RWPE2 (cell line): ENCODE measurements around the gene MARCHF4.
A peak's percentile ranks its signal among the peaks of the same experiment; 100 is the strongest.

ENCODE experiments used
- ATAC-seq: fragments of 200-7000 bp; cut with Tn5 transposase; 3 replicates; pipeline ENCODE4 v1.9.1; 2021; ENCODE audit warnings: low read depth
- DNase-seq: peaks from one replicate; pipeline ENCODE4 v3.0.0-alpha.2; 2020; ENCODE audit warnings: low spot score
- H3K27ac ChIP-seq: fragments of 450-650 bp; 2 replicates; pipeline ENCODE4 v1.5.1; 2017; ENCODE audit warnings: mild to moderate bottlenecking; ENCODE audit not compliant: poor library complexity, severe bottlenecking
- H3K27me3 ChIP-seq: fragments of 250-450 bp; sonication (Bioruptor Pico); 2 replicates; pipeline ENCODE4 v1.5.1; 2021; ENCODE audit warnings: mild to moderate bottlenecking, moderate library complexity; ENCODE audit not compliant: insufficient read depth, poor library complexity, severe bottlenecking
- H3K36me3 ChIP-seq: fragments of 250-450 bp; sonication (Bioruptor Pico); 2 replicates; pipeline ENCODE4 v1.5.1; 2020; ENCODE audit warnings: low read depth, mild to moderate bottlenecking, moderate library complexity
- H3K4me1 ChIP-seq: fragments of 250-450 bp; sonication (Bioruptor Pico); 2 replicates; pipeline ENCODE4 v1.5.1; 2021; ENCODE audit warnings: mild to moderate bottlenecking, moderate library complexity; ENCODE audit not compliant: insufficient read depth, poor library complexity, severe bottlenecking
- H3K4me3 ChIP-seq: fragments of 250-450 bp; sonication (Bioruptor Pico); 2 replicates; pipeline ENCODE4 v1.5.1; 2021; ENCODE audit warnings: mild to moderate bottlenecking, moderate library complexity; ENCODE audit not compliant: severe bottlenecking
- H3K9me3 ChIP-seq: fragments of 250-450 bp; sonication (Bioruptor Pico); 2 replicates; pipeline ENCODE4 v1.5.1; 2021; ENCODE audit warnings: mild to moderate bottlenecking, moderate library complexity; ENCODE audit not compliant: severe bottlenecking
- TF ChIP-seq, protein P1 (sequence below): fragments of 450-650 bp; IDR thresholded peaks from one replicate; pipeline ENCODE4 v1.5.1; 2017; ENCODE audit warnings: mild to moderate bottlenecking, moderate library complexity; ENCODE audit not compliant: poor library complexity, severe bottlenecking

MARCHF4 gene

DNA sequence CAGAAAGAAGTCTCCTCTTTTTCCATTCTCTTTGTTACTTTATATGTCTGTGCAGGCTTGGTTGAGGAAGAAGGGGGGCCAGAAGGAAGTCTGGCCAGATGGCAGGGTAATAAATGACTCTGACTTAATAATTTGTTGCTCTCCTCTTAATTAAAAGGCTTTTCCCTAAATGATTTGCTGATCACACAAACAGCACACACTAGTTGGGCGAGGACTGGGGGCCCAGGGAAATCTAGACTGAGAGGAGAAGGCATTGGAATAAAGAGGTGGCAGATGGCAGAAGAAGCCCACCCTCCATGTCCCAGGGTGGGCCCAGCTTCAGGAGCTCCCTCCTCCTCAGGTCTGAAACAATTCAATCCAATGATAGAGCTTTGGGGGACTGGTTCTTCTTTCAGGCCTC lies 27.3 kb upstream of the MARCHF4 start:
- H3K27me3 ChIP-seq = no peaks in the 10 kb centered on the region
- H3K27ac ChIP-seq = no peak overlapping the region
- ATAC-seq = no peak
- no peak for DNase-seq
- no peaks in the 10 kb centered on the region for H3K36me3 ChIP-seq
- TF ChIP-seq, protein P1, sequence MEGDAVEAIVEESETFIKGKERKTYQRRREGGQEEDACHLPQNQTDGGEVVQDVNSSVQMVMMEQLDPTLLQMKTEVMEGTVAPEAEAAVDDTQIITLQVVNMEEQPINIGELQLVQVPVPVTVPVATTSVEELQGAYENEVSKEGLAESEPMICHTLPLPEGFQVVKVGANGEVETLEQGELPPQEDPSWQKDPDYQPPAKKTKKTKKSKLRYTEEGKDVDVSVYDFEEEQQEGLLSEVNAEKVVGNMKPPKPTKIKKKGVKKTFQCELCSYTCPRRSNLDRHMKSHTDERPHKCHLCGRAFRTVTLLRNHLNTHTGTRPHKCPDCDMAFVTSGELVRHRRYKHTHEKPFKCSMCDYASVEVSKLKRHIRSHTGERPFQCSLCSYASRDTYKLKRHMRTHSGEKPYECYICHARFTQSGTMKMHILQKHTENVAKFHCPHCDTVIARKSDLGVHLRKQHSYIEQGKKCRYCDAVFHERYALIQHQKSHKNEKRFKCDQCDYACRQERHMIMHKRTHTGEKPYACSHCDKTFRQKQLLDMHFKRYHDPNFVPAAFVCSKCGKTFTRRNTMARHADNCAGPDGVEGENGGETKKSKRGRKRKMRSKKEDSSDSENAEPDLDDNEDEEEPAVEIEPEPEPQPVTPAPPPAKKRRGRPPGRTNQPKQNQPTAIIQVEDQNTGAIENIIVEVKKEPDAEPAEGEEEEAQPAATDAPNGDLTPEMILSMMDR = no peak
- H3K4me1 ChIP-seq = no peaks in the 10 kb centered on the region
- no peak overlapping the region for H3K4me3 ChIP-seq
- no peaks in the 10 kb centered on the region for H3K9me3 ChIP-seq

DNA sequence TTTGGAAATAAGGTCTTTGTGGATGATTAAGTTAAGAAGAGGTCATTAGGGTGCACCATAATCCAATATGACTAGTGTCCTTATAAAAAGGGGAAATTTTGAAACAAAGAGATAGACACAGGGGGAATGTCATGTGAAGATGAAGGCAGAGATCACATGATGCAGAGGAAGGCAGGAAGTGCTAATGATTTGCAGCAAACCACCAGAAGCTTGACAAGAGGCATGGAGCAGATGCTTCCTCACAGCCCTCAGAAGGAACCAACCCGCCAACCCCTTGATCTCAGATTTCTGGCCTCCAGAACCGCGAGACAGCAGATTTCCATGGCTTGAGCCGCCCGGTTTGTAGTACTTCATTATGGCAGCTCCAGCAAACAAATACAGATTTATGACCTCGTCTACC lies 22.6 kb upstream of the MARCHF4 start:
- no peaks in the 10 kb centered on the region for H3K4me1 ChIP-seq

DNA sequence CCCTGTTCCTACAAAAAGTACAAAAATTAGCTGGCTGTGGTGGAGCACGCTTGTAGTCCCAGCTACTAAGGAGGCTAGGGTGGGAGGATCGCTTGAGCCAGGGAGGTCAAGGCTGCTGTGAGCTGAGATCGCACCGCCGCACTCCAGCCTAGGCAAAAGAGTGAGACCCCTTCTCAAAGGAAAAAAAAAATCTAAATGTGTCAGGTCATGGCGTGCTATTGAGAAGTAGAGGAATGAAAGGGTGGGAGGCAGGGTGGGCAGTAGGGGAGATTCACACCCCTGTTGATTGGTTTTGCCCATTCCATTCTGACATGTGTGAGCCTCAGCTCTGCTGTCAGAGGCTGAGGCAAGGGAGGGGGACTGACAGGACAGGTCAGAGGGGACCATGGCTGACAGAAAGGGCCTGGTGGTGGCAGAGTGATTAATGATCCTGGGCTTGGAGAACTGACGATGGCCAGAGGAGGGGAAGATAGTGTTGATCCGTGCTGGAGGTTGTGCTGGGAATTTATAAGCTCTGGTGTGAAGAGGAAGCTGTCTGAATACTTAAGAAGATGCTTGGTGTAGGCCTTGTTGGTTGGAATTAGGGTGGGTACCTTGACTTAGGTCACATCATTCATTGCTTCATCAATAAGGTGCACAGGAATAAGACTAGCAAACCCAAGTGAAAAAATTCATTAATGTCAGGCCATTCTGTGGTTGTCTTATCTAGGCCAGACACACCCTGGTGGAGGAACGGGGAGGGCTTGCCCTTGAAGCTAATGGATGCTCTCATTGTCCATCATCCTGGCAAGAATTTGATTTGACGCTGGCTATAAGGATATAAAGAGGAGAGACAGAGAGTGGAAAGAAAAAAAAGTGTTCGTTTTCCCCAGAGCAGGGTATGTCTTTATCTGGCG lies 20.9 kb upstream of the MARCHF4 start:
- Histone ChIP-seq H3K9me3 (no peaks in the 10 kb centered on the region), H3K4me3 (no peak overlapping the region), H3K27ac (no peak overlapping the region), H3K36me3 (no peaks in the 10 kb centered on the region), H3K4me1 (no peaks in the 10 kb centered on the region), H3K27me3 (no peaks in the 10 kb centered on the region)
- TF ChIP-seq, protein P1 = no peak
- ATAC-seq (no peak), DNase-seq (no peak)

More for the DNA sequence above, 22.6 kb upstream of the MARCHF4 start:
- ATAC-seq (no peak), DNase-seq (no peak)
- no peak overlapping the region for H3K4me3 ChIP-seq
- no peaks in the 10 kb centered on the region for H3K27me3 ChIP-seq
- H3K27ac ChIP-seq = no peak overlapping the region
- H3K36me3 ChIP-seq = no peaks in the 10 kb centered on the region
- TF ChIP-seq, protein P1 = no peak
- no peaks in the 10 kb centered on the region for H3K9me3 ChIP-seq

DNA sequence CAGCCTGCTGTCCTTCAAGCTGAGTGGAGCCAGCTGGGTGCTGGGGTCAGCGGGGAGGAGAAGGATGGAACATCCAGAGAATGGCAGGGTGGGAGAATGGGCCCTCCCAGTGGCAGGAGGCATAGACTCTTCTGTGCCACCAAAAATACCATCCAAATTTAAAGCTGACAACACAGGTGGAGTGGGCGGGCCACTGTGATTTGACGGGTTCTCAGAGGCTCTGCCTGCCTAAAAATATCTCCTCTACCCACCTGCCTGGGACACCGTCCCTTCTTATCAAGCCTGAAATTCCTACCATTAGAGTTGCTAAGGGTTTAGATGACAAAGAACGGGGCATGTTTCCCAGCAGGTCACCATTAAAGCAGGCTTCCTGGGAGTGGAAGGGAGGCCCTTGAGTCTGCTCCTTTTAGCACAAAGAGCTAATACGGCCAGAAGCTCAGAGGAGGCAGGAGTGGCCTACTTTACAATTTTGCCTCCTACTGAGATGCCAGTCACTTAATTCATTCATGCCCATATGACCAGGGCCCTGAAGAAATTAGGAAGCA lies 19.8 kb upstream of the MARCHF4 start:
- TF ChIP-seq, protein P1 = no peak
- no peaks in the 10 kb centered on the region for H3K27me3 ChIP-seq

DNA sequence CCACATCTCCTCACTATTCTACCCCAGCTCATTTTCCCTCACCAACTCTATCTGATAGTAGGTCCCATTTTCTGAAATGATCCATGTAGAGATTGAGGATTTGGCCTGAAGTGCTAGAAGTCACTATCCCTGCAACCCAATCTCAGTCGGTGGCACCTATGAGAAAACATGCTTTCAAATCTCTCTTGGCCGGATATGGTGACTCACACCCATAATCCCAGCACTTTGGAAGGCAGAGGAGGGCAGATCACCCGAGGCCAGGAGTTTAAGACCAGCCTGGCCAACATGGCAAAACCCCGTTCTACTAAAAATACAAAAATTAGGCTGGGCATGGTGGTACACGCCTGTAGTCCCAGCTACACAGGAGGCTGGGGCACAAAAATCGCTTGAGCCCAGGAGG lies 19.1 kb upstream of the MARCHF4 start:
- Histone ChIP-seq H3K9me3 (no peaks in the 10 kb centered on the region), H3K27me3 (no peaks in the 10 kb centered on the region), H3K4me3 (no peak overlapping the region), H3K27ac (no peak overlapping the region), H3K4me1 (no peaks in the 10 kb centered on the region), H3K36me3 (no peaks in the 10 kb centered on the region)
- DNase-seq (no peak), ATAC-seq (peak; percentile 71)
- TF ChIP-seq, protein P1 = no peak

More for the DNA sequence above, 19.8 kb upstream of the MARCHF4 start:
- no peaks in the 10 kb centered on the region for H3K9me3 ChIP-seq
- H3K36me3 ChIP-seq = no peaks in the 10 kb centered on the region
- H3K27ac ChIP-seq = no peak overlapping the region
- DNase-seq (no peak), ATAC-seq (no peak)
- no peaks in the 10 kb centered on the region for H3K4me1 ChIP-seq
- H3K4me3 ChIP-seq = no peak overlapping the region
